GM19468 (cell line): Measurements from ENCODE around the gene SPP1.
A peak's percentile ranks its signal among the peaks of the same experiment; 100 is the strongest.

ENCODE experiments used
- ATAC-seq: cut with Tn5 transposase; IDR thresholded peaks from one replicate; pipeline ENCODE4 v1.9.1; 2021; ENCODE audit warnings: mild to moderate bottlenecking, moderate library complexity, moderate number of reproducible peaks; ENCODE audit not compliant: unreplicated experiment; ENCODE audit errors: extremely low read depth

Gene SPP1

DNA sequence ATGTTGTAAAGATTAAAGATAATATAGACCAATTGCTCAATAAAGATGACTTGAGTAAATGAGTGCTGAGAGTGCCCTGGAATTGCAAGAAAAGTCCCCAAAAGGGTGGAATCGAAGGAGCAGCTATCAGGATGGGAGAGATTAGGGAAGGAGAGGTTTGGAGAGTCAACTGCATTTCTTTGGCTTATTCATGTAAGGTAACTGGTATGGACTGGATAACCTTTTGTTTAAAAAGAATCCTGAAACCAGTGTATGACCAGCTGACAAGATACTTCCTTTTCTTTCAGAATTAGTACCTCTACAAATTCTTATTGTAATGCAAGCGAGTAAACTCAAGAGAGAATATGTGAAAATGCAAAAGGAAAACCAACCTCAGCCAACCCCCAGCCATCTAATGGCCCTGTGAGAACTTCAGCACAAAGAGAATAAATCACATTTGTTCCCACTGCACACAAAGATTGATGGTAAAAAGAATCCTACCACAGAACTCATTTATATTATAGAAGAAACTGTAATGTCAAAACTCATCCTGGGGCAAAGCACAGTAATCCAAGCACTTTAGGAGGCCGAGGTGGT, 24.5 kb upstream of the SPP1 start:
- ATAC-seq, result no peak

DNA sequence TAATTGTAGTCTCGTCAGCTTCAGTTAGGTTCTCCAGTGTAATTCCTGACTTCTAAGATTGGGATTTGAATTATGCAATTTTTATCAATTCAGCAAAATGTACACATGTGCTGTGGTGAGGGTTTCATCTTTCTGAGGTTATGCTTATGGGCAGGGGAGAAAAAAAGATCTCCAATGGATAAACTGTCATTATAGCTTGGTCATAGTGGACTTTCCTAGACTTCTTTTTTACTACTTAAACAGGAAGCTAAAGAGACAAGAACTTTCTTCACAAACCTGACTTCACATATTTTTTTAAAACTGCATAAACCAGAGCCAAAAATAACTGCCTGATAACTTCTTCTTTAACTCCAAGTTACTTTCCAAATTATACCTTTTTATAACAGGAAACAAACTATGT, 21.7 kb upstream of the SPP1 start:
- no peak for ATAC-seq

DNA sequence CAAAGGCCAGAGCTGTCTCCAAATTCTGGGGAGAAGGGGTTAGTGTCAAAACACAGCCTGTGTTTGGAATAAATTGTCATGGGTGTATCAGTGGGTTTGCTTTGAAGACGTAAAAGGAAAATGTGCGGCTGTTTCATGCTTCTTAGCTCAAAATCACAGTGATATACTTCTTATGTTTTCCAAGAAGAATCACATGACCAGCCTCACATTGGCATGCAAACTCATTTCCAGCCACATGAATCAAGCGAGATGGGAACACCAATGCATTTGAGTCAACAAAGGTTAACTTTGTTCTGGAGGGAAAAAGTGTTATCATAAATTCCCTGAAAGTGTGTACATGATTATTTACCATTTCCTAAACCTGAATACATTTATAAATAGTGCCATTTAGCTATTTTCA, 19.0 kb upstream of the SPP1 start:
- no peak for ATAC-seq

DNA sequence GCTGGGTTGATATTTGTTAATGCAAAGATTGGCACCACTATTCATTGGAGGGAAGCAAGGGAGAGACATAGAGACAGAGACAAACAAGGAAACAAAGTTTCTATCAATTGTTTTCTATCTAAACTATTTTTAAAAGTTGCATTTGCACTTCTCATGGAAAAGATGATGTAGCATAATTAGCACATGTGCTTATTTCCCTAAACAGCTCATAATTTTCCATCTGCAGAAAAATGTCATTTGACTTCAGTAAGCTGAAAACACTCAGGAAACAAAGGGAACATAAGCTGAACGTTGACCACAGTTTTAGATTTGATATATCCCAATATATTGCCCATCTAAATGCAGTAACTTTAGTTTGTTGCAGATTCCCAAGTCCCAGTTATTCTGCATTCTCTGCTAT, 18.5 kb upstream of the SPP1 start:
- no peak for ATAC-seq

DNA sequence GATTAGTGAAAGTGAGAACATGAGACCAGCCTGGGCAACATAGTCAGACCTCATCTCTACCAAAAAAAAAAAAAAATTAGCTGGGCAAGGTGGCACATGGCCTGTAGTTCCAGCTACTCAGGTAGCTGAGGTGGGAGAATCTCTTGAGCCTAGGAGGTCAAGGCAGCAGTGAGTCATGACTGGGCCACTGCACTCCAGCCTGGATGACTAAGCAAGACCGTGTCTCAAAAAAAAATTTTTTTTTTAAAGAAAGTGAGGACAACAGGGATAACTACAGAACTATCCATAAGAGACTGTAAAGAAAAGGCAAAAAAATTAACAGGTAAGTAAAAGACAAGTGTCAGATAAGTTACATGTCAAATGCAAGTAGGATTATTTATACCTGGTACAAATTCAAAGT, 13.5 kb upstream of the SPP1 start:
- ATAC-seq, result no peak

DNA sequence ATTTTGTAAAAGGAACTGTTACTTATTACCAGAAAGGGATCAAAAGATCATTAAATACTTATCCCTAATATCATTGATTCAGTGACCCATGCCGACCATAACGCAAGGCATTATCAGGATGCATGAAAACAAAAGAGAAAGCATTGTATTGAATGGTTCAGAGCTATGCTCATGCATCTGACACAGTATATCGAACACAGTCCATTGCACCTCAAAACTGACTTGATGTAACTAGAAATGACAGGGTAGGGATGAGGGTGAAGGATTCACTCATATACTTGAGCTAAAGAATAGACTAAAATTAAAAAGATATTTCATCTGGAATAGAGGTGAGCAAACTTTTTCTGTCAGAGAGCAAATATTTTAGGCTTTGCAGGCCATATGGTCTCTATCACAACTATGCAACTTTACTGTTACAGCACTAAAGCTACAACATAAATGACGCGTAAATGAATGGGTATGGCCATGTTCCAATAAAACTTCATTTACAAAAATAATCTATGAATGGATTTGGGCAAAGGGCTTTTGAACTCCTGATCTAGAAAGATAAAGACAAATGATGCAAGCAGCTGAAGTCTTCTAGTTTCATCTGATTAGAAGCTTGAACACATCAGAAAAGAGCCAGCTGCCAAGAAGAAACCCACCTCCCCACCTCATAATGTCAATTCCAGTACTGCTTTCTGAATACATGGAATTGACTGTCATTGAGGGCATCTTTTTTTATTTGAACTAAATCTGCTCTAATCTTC, 12.9 kb upstream of the SPP1 start:
- no peak for ATAC-seq

DNA sequence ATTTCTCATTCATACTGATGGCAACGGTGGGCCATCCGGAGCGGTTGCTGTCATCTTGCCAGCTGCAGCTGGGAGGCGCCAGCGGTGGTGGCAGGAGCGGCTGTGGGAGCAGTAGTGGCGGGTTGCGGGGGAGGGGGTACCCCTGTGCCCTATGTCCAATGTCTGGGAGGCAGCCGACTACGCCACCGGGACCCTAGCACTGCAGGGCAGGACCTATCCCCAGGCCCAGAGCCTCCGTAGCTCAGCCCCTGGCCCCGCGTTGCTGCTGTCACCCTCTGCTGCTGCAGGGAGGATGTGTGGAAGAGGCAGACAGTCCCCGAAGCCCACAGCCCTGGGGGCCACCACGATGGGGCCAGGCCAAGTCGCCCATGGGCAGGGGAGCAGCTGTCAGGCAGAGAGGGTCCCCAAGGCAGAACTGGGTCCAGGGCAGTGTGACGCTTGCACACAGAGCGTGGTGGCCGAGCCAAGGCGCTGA, 10.0 kb upstream of the SPP1 start:
- no peak for ATAC-seq

DNA sequence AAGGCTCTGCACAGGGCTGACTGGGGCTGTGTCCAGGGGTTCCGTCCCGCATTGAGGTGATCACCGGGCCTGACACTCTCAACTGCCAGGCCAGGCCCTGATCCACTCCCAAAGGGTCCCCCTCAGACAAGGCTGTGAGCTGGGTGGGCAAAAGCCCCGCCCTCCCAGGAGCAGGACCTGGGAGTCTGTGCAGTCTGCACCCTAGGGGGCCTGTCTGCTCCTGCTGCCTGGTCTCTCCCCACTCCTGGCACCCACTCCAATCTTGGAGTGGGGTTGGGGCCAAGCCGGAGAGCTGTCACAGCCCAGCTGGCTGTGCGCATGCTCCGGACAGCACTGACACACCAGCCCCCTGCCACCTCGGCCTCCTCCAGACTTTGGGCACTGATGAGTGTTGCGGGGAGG, 9.4 kb upstream of the SPP1 start:
- no peak for ATAC-seq

DNA sequence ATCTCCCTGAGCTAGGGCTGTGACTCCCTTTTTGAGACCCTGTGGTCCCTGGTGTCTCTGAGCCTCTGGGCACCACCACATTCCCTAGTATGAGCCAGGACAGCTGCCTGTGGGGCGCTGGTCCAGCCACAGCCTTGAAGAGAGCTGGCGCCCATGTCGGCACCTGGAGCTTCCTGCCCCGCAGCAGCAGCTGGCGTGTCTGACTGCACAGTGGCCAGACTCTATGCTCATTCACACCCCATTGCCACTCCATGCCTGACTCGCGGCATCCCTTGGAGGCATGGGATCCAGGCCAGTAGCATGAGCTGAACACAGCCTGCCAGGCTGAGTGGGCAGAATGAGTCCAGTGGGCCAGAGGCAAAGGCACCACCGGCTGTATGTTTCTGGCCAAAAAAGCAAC, 8.3 kb upstream of the SPP1 start:
- no peak for ATAC-seq

DNA sequence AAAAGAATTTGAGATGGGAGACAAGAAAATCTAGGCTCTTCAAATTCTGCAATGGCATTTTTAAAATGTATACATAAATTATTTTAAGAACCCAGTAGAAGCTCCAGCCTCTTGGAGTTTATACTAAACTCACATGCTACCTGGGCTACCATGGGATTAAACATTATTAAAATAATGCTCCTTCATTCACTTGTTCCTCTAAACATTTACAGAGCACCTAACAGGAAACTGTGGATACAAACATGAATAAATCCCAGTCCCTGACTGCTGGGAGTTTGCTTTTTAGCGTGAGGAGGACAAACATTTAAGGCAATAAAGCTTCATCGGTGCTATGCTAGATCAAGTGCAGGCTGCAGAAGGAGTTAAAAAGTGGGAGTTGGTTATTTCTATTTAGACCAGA, 5.4 kb upstream of the SPP1 start:
- ATAC-seq, result no peak

DNA sequence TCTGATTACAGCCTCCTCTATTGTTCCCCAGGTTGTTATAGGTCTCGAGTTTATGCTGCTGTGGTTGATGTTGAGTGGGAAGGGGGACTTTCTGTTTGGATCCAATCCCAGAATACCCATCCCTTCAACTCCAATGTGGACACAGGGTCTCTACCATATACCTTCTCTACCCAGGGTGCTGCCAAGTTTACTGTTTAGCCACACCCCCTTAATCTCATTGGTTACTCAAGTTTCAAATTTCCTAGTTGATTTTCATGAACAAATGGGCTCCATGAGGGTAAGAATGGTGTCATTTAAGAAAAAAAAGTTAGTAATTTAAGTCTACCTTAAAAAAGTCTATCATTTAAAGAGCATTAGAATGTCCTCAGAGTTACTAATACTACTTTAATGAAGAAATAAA, 3.6 kb upstream of the SPP1 start:
- ATAC-seq, result no peak

DNA sequence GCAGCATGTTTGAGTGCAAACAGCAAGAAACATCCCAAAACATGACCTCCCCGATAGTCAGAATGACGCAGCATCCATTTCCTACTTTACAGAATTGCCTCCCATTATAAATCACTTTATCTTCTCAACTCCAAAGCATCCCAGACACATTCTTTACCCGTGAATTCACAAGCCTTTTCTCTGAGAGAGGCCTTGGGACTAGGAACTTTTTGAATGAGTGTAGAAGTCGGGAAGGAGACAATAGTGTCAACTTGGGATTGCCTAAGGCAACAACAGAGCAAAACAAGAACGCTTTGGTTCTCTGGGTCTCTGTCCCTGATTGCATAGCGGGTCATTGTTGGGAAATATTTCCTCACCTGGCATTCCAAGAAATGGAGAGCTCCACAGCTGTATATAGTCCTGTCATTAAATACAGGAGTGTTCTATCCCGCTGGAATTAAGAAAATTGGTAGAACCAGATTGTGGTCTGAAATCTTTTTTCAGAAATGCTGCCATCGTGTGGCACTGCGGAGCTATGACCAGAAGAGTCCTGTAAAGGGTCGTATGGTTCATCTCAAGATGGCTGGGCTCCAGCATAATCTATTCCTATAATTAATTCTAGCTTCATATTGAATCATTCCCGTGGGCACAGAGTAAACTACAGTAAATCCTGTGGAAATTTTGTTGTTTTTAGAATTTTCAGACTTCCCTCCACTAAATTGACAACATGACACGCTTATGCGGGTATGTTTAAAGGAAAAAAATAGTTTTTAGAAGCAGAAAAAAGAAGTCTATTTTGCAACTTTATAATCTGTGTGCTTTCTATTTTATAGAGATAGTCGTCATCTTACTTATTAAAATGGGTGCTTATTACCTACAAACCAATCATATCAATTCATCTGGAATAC, 2.0 kb upstream of the SPP1 start:
- ATAC-seq, result peak; percentile 47

DNA sequence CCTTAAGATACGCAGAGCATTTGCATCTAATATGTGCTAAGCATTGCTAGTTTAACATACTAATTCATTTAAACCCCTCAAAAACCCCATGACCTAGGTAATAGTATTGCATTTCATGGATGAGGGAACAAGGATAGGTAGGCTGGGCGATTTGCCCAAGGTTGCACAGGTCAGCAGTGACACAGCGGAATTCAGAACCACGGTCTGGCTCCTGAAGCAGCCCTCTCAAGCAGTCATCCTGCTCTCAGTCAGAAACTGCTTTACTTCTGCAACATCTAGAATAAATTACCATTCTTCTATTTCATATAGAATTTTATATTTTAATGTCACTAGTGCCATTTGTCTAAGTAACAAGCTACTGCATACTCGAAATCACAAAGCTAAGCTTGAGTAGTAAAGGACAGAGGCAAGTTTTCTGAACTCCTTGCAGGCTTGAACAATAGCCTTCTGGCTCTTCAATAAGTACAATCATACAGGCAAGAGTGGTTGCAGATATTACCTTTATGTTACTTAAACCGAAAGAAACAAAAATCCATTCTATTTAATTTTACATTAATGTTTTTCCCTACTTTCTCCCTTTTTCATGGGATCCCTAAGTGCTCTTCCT, 555 bp upstream of the SPP1 start:
- no peak for ATAC-seq

DNA sequence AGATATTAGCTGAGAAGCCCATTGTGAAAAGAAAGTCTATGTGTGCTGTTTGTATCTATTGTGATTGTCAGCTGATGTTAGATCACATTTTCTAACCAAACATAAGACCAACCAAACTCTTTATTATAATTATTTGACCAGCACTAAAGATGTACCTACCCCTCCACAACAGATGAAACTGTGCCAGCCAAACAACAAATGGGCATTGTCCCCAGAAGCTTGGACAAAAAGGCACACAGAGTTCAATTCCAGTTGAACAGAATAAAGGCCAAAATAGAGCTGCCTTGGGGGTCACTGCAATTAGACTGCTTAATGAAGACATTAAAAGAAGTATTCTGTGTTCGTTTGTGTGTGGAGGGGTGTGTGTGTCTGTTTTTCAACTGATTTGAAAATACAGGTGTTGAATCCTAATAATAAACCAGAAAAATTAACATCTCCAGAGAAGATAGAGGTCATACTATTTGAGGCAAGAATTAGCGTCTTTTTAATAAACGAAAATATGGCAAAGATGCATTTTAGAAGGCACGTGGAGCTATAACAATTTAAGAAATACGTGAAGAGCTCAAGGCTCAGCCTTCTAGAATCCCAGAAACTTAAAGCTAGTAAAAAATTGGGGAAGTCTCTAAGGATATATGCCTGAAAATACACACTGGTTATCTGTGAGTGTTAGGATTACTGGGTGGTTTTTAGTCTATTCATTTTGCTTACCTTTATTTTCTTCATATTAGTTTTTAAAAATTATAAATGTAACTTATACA, 2.2 kb downstream of the SPP1 start:
- ATAC-seq, result no peak

DNA sequence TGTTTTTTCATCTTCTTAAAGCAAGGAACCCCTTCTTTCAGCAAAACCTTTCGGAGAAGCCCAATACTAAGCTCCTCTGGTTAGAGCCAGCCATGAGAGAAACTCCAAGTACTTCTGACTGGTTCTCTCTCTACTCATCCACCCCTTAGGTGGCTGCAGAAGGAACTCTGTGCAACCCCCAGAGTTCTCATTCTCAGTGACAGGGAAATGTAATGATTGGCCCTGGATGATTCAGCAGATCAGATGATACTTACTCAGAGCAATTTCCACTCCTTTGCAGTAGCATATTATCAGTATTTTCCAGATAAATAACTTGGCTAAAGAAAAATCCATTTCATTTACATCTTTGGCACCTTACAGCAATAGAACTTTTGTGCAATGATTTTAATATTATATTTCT, 3.2 kb downstream of the SPP1 start:
- ATAC-seq, result no peak

DNA sequence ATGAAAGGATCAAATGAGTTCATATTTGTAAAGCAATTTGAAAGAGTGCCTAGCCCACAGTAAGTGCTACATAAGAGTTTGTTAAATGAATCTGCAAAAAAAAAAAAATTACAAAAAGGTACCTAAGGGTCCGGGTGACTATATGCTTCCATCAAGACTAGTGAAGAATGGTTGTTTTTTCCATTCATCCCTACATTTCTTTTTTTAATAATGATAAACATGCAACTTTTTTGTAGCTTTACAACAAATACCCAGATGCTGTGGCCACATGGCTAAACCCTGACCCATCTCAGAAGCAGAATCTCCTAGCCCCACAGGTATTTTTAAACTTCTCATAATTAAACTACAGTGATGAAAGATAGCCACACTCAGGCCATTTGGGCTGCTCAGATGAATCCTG, 4.3 kb downstream of the SPP1 start:
- ATAC-seq, result no peak

DNA sequence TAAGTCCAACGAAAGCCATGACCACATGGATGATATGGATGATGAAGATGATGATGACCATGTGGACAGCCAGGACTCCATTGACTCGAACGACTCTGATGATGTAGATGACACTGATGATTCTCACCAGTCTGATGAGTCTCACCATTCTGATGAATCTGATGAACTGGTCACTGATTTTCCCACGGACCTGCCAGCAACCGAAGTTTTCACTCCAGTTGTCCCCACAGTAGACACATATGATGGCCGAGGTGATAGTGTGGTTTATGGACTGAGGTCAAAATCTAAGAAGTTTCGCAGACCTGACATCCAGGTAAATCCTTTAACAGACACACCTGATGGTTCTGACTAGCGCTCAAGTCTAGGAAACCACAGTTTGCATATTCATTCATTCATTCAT, 6.0 kb downstream of the SPP1 start:
- no peak for ATAC-seq

DNA sequence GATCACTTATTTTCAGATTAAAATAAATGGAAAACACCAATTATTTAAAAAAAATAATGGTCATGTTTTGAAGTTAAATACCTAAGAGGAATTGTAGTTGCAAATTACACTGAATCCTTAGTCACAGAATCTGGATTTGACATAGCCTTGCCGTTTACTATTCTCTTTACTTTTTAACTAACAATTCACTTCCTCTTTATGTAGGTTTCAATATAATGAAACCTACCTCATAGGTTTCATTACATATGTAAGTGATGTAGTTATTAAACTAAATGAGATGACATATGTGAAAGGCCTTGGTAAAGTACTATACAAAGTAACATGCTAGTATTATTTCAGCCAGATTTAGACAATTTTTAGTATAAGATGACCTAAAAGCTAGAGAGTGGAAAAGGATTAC, 6.5 kb downstream of the SPP1 start:
- no peak for ATAC-seq

DNA sequence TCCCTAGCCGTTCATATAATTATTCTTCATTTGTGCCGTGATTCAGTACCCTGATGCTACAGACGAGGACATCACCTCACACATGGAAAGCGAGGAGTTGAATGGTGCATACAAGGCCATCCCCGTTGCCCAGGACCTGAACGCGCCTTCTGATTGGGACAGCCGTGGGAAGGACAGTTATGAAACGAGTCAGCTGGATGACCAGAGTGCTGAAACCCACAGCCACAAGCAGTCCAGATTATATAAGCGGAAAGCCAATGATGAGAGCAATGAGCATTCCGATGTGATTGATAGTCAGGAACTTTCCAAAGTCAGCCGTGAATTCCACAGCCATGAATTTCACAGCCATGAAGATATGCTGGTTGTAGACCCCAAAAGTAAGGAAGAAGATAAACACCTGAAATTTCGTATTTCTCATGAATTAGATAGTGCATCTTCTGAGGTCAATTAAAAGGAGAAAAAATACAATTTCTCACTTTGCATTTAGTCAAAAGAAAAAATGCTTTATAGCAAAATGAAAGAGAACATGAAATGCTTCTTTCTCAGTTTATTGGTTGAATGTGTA, 7.0 kb downstream of the SPP1 start:
- ATAC-seq, result no peak

DNA sequence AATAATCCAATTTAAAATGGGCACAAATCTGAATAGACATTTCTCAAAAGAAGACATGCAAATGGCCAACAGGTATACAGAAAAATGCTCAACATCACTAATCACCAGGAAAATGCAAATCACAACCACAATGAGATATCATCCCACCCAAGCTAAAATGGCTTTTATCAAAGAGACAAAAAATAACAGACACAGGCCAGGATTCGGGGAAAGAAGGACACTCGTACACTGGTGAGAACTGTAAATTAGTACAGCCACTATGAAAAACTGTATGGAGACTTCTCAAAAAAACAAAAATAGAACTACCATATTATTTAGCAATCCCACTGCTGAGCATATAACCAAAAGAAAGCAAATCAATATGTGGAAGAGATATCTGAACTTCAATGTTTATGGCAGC, 8.5 kb downstream of the SPP1 start:
- no peak for ATAC-seq
